SU-DHL-6 (cell line): ENCODE data around the gene P2RX6.
"Not testable (repeated sequence)": the region's sequence is repeated elsewhere in the genome, so short reads cannot be mapped to it uniquely, and the experiment has no call there.

Experiments
- CTCF ChIP-seq: fragments of 200-600 bp; sonication (generic); IDR thresholded peaks from one replicate; pipeline ENCODE4 v1.5.1; 2017; ENCODE audit warnings: antibody characterized with exemption, mild to moderate bottlenecking, low read length, moderate library complexity; ENCODE audit not compliant: insufficient read depth, poor library complexity, severe bottlenecking
- EZH2phosphoT487 ChIP-seq: fragments of 200-600 bp; sonication (generic), shearing (Covaris generic); conservative IDR thresholded peaks from 2 replicates; pipeline ENCODE4 v1.6.1; 2018; ENCODE audit warnings: mild to moderate bottlenecking, antibody characterized with exemption, low read length, moderate library complexity, mixed read lengths

- not testable (repeated sequence) for TF ChIP-seq CTCF, EZH2phosphoT487
These were observed 46.8 kb downstream of the P2RX6 start for GRCh38 chr22:21061660-21062321.
